Measurements from ENCODE around the gene VEZT.
"Not testable (repeated sequence)": the region's sequence is repeated elsewhere in the genome, so short reads cannot be mapped to it uniquely, and the experiment has no call there.

The VEZT gene

GRCh38 chr12:95217377-95218149 is at the start of gene VEZT, which contains the start of gene FGD6:
TSS of gene VEZT (plus strand) at chr12:95217807. CDS start at chr12:95217851, 44 bp downstream.
TSS of gene FGD6 (minus strand) at chr12:95217467. CDS start at chr12:95217240, 227 bp downstream.
- FAIRE-seq (peak; percentile 100), DNase-seq (ENCODE audit: extremely low spot score, insufficient read length, low read depth) (peak; percentile 91)

GRCh38 chr12:95168746-95169145 is 48.9 kb upstream of the VEZT start:
- FAIRE-seq: no peak
- DNase-seq (ENCODE audit: extremely low spot score, insufficient read length, low read depth): no peak

- DNase-seq (ENCODE audit: extremely low spot score, insufficient read length, low read depth) (no peak), FAIRE-seq (no peak)
Observed at GRCh38 chr12:95169368-95169767, 48.2 kb upstream of the VEZT start.

GRCh38 chr12:95173392-95174251 is 44.0 kb upstream of the VEZT start:
- FAIRE-seq: no peak
- no peak for DNase-seq (ENCODE audit: extremely low spot score, insufficient read length, low read depth)

- no peak for DNase-seq (ENCODE audit: extremely low spot score, insufficient read length, low read depth)
- no peak for FAIRE-seq
Observed at GRCh38 chr12:95177201-95177768, 40.3 kb upstream of the VEZT start.

- FAIRE-seq (no peak), DNase-seq (ENCODE audit: extremely low spot score, insufficient read length, low read depth) (no peak)
Observed at GRCh38 chr12:95178136-95178535, 39.5 kb upstream of the VEZT start.

- no peak for DNase-seq (ENCODE audit: extremely low spot score, insufficient read length, low read depth)
- no peak for FAIRE-seq
Observed at GRCh38 chr12:95179011-95179410, 38.6 kb upstream of the VEZT start.

- DNase-seq (ENCODE audit: extremely low spot score, insufficient read length, low read depth): no peak
- no peak for FAIRE-seq
Observed at GRCh38 chr12:95181103-95181502, 36.5 kb upstream of the VEZT start.

- DNase-seq (ENCODE audit: extremely low spot score, insufficient read length, low read depth): no peak
- FAIRE-seq: no peak
Observed at GRCh38 chr12:95182868-95183415, 34.7 kb upstream of the VEZT start.

- no peak for DNase-seq (ENCODE audit: extremely low spot score, insufficient read length, low read depth)
- no peak for FAIRE-seq
Observed at GRCh38 chr12:95184121-95184520, 33.5 kb upstream of the VEZT start.

- FAIRE-seq: no peak
- no peak for DNase-seq (ENCODE audit: extremely low spot score, insufficient read length, low read depth)
Observed at GRCh38 chr12:95185072-95185471, 32.5 kb upstream of the VEZT start.

- FAIRE-seq: no peak
- no peak for DNase-seq (ENCODE audit: extremely low spot score, insufficient read length, low read depth)
Observed at GRCh38 chr12:95185854-95186253, 31.8 kb upstream of the VEZT start.

GRCh38 chr12:95187865-95188415 is 29.7 kb upstream of the VEZT start:
- no peak for FAIRE-seq
- no peak for DNase-seq (ENCODE audit: extremely low spot score, insufficient read length, low read depth)

GRCh38 chr12:95191060-95191696 is 26.4 kb upstream of the VEZT start:
- DNase-seq (ENCODE audit: extremely low spot score, insufficient read length, low read depth) (no peak), FAIRE-seq (no peak)

GRCh38 chr12:95192271-95192670 is 25.3 kb upstream of the VEZT start:
- DNase-seq (ENCODE audit: extremely low spot score, insufficient read length, low read depth) (no peak), FAIRE-seq (no peak)

- DNase-seq (ENCODE audit: extremely low spot score, insufficient read length, low read depth) (no peak), FAIRE-seq (no peak)
Observed at GRCh38 chr12:95193139-95193538, 24.5 kb upstream of the VEZT start.

- no peak for DNase-seq (ENCODE audit: extremely low spot score, insufficient read length, low read depth)
- FAIRE-seq: no peak
Observed at GRCh38 chr12:95195122-95195521, 22.5 kb upstream of the VEZT start.

GRCh38 chr12:95196875-95197569 is 20.6 kb upstream of the VEZT start:
- FAIRE-seq; DNase-seq (ENCODE audit: extremely low spot score, insufficient read length, low read depth): not testable (repeated sequence)

- DNase-seq (ENCODE audit: extremely low spot score, insufficient read length, low read depth): no peak
- FAIRE-seq: no peak
Observed at GRCh38 chr12:95197636-95198035, 20.0 kb upstream of the VEZT start.

All from GM18507 (cell line).